Gastrocnemius medialis (tissue), 4 donors: Measurements from ENCODE around the gene RALBP1. TPM values are rescaled to one million over a fixed set of nuclear protein-coding genes. Genes with fewer than 3 reads are reported as not detected.

ENCODE experiments used
- ATAC-seq, 2 donors: fragments of 150-250 bp; one replicate each; pipeline ENCODE4 v1.9.1; 2016
- DNase-seq, 2 donors: peaks; one replicate each; pipeline ENCODE4 v3.0.0-alpha.2; 2019
- H3K27ac ChIP-seq, 4 donors: fragments of 200-600 bp; sonication (generic); 1 replicate in 1 of 4; 2 replicates in 3 of 4; pipeline ENCODE4 v1.5.1; 2016 to 2018; ENCODE audit warnings: mild to moderate bottlenecking in 2 of 4, moderate library complexity in 1 of 4
- H3K27me3 ChIP-seq, 3 donors: fragments of 200-600 bp; sonication (generic) in 2 of 3; 1 replicate in 1 of 3; 2 replicates in 2 of 3; pipeline versions ENCODE4 v1.5.1 to v1.6.0; 2016 to 2019; ENCODE audit warnings: mild to moderate bottlenecking in 1 of 3, moderate library complexity in 1 of 3
- H3K36me3 ChIP-seq, 2 donors: fragments of 200-600 bp; sonication (generic) in 1 of 2; one replicate each; pipeline ENCODE4 v1.5.1; 2017 to 2018
- H3K4me1 ChIP-seq, 2 donors: fragments of 200-600 bp; sonication (generic) in 1 of 2; one replicate each; pipeline ENCODE4 v1.5.1; 2016 to 2017; ENCODE audit warnings: mild to moderate bottlenecking in 2 of 2
- H3K4me3 ChIP-seq, 4 donors: fragments of 200-600 bp; sonication (generic) in 3 of 4; 1 replicate in 1 of 4; 2 replicates in 3 of 4; pipeline ENCODE4 v1.5.1; 2016 to 2019; ENCODE audit warnings: mild to moderate bottlenecking in 2 of 4
- H3K9me3 ChIP-seq, 3 donors: fragments of 200-600 bp; sonication (generic) in 2 of 3; 1 replicate in 1 of 3; 2 replicates in 2 of 3; pipeline ENCODE4 v1.5.1; 2016 to 2019
- CTCF ChIP-seq, 5 experiments: fragments of 450-650 bp in 3 of 5; fragments of 200-600 bp in 2 of 5; sonication (generic) in 2 of 5; IDR thresholded peaks in 4 of 5; conservative IDR thresholded peaks in 1 of 5; 1 replicate in 4 of 5; 2 replicates in 1 of 5; pipeline ENCODE4 v1.5.1; 2016 to 2019; ENCODE audit warnings: antibody characterized with exemption in 5 of 5, mild to moderate bottlenecking in 3 of 5, moderate library complexity in 3 of 5
- POLR2A ChIP-seq, 2 donors: fragments of 450-650 bp; IDR thresholded peaks; one replicate each; pipeline ENCODE4 v1.6.1; 2017; ENCODE audit warnings: antibody characterized with exemption in 2 of 2, mild to moderate bottlenecking in 2 of 2, moderate library complexity in 2 of 2
- in situ Hi-C, 4 donors: fragments of 200-750 bp; cut with MboI; loops; one replicate each; pipeline versions ENCODE4 v1.15.0 to v1.8.0; 2017; ENCODE audit warnings: low sequenced_read_pairs in 4 of 4
- intact Hi-C: fragments of 100-400 bp; cut with DNase I; formaldehyde crosslinking; loops from one replicate; pipeline ENCODE4 v1.15.1; 2023; ENCODE audit warnings: low total_unique reads
- total RNA-seq, 4 donors: library from RNA; depleted of rRNA; stranded (reverse); fragments of >200 nt; gene quantifications; one replicate each; pipeline versions ENCODE4 v1.1.0 to v1.2.3, GENCODE V29; 2016

The RALBP1 gene
- total RNA-seq, 4 donors from 2014 or later = 41.5 to 108 (median 78.1) TPM

- DNase-seq (no peak), ATAC-seq (no peak)
- H3K4me3 ChIP-seq = no peak overlapping the region
- intact Hi-C loops = no loop called here
- no peak overlapping the region for H3K27ac ChIP-seq
- in situ Hi-C loops = loop anchor here in 1 of 4 donors (25.0 kb wide), 2 partner anchors 356 to 931 kb away; no protein-coding TSS in a partner anchor
- TF ChIP-seq CTCF (IDR thresholded peaks at IDR 0.05 in 4 of 5, conservative IDR thresholded peaks at IDR 0.05 in 1 of 5) = no peak
- TF ChIP-seq POLR2A (IDR thresholded peaks at IDR 0.05) = no peak
- H3K4me1 ChIP-seq = no peaks in the 10 kb centered on the region
- peaks cover 0 to 48% of the 10 kb centered on the region in 2 donors for H3K36me3 ChIP-seq
- no peaks in the 10 kb centered on the region for H3K27me3 ChIP-seq
- H3K9me3 ChIP-seq = no peaks in the 10 kb centered on the region
Measured at GRCh38 chr18:9581667-9582066, 106.4 kb downstream of the RALBP1 start.

DNA sequence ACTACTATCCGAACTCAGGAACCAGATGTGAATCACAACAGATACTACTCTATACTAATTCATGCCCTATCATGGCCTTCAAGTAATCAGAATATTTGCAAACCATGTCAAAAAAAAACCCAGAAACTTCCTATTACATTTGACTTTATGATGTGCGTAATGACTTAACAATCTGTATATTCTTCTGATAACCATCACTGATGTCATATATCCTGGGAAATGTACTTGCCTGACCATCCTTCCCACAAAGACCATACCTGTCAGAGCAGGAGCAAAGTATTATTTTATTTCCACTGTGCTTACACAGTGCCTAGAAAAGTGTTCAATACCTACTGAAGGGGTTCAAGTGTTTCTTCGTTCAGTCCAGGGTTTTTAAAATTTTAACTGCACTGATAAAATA is 111.5 kb downstream of the RALBP1 start:
- Histone ChIP-seq H3K4me1 (no peaks in the 10 kb centered on the region), H3K4me3 (no peak overlapping the region), H3K27ac (no peak overlapping the region), H3K9me3 (no peaks in the 10 kb centered on the region), H3K36me3 (peaks cover 0 to 57% of the 10 kb centered on the region in 2 donors), H3K27me3 (no peaks in the 10 kb centered on the region)
- ATAC-seq (no peak), DNase-seq (no peak)
- in situ Hi-C loops (loop anchor here in 1 of 4 donors (25.0 kb wide), 2 partner anchors 350 to 925 kb away; no protein-coding TSS in a partner anchor), intact Hi-C loops (no loop called here)
- TF ChIP-seq CTCF (IDR thresholded peaks at IDR 0.05 in 4 of 5, conservative IDR thresholded peaks at IDR 0.05 in 1 of 5) (no peak), POLR2A (IDR thresholded peaks at IDR 0.05) (no peak)

Other genes starting within 250 kb of the RALBP1 start
- 1 to 10 TPM; 5.3 to 9.5 (median 8.1) TPM for gene TWSG1, start 140.7 kb upstream of the RALBP1 start, total RNA-seq
- 10 to 100 TPM; 27.7 to 48.3 (median 32.0) TPM for gene PPP4R1, start 139.0 kb downstream of the RALBP1 start, total RNA-seq
- 1 to 10 TPM; 3.2 to 7.1 (median 4.4) TPM for gene RAB31, start 232.8 kb downstream of the RALBP1 start, total RNA-seq